ENCODE data around the gene UTF1.
"Not testable (repeated sequence)": the region's sequence is repeated elsewhere in the genome, so short reads cannot be mapped to it uniquely, and the experiment has no call there.

UTF1 gene

DNA sequence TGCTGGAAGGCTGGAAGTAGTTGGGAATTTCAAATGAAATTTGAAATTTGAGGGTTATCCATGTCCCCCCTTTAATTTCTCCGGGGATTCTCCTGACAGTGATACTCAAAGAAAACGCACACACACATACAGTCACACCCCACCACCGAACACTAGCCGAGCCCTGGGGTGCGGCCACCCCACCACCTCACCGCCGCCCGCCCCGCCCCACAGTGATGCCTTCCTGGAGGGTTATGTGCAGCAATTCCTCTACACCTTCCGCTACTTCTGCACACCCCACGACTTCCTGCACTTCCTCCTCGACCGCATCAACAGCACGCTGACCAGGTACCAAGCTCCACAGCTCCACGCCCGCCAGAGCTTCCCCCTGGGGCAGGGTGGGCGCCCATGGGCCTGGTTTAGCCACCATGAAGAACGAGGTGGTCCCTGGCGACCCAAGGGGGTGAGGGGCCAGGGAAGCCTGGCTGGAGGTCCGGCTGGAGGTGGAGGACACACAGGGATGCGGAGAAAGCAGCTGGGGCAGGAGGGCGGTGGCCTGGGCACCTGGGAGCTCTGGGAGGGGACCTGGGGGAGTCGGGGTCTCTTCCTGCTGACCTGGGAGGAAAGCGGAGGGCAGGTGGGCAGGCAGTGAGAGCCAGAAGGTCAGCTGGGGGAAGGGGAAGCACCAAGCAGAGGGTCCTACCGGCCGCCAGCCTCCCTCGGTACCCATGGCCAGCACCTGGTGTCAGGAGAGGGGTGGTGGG is 19.4 kb upstream of the UTF1 start:
- no peak for DNase-seq

DNA sequence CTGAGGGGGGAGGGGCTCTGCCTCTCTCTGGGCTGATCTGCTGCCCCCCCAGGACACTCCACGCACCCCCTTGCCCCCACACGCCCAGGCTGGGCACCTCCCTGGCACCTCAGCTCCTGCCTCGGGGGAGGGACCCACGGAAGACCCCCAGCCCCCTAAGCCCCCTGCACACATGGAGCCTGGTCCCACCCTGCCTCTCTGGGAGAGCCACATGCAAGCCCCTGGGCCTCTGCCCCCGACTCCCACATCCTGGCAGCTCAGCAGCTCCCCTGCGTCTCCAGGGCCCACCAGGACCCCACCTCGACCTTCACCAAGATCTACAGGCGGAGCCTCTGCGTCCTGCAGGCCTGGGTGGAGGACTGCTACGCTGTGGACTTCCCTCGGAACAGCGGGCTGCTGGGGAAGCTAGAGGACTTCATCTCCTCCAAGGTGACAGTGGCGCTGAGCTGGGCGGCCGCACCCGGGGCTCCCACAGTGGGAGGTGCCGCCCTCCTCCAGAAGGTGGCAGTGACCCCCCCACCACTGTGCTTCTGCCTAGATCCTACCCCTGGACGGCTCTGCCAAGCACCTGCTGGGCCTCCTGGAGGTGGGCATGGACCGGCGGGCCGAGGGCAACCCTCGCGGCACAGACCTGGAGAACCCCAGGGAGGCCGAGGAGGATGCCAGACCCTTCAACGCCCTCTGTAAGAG is 18.7 kb upstream of the UTF1 start:
- no peak for DNase-seq

DNA sequence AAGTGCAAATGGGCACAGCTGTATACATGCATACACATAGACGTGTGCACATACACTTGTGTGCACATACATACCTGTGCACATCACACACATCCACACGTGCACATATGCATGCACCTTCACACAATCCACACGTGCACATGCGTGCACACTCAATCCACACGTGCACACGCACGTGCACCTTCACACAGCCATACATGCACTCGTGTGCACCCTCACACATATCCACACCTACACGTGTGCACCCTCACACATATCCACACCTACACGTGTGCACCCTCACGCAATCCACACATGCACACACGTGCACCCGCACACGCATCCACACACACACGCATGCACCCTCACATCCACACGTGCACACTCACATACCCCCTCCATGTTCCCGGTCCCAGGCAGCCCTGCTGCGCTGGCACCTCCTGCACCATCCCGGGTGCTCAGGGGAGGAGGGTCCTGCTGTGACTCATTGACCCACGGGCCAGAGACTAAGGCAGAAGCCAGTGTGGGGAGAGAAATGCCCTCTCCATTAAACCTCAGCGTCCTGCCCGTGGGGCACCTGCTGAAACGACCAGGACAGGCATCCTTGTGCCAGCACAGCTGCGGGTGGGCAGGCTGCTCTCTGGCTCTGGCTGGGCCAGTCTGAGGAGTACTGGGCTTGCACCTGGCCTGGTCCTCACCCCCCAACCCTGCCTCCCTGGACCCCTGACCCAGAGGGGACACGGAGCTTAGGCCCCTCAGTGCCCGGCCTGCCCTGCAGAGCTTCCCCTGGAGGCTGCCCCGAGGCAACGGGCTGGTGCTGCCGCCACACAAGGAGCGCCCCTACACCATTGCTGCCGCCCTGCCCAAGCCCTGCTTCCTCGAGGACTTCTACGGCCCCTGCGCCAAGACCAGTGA is 17.8 kb upstream of the UTF1 start:
- no peak for DNase-seq

DNA sequence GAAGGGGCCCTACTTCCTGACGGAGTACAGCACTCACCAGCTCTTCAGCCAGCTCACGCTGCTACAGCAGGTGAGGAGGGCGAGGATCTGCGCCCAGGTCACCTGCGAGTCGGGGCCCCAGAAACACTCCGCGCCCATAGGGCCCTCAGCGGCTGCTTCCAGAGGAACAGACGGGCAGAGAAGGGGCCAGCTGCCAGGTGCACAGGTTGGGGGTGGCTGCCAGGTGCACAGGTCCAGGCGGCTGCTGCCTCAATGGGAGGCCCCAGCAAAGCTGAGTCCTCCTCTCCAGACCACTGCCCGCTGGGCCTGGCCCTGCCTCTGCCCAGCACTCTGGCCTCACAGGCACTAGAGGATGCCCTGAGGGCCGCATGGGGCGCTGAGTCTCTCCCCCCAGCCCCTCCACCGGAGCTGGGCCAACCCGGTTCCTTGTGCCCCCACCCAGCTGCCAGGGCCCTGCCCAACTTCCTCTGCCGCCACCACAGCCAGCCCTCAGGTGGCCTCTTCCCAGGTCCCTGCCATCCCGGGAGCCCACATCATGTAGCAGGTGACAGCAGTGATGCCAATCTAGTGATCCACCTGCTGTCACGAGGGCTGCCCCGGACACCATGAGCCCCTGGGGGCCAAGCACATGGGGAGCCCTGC is 17.0 kb upstream of the UTF1 start:
- DNase-seq = no peak

DNA sequence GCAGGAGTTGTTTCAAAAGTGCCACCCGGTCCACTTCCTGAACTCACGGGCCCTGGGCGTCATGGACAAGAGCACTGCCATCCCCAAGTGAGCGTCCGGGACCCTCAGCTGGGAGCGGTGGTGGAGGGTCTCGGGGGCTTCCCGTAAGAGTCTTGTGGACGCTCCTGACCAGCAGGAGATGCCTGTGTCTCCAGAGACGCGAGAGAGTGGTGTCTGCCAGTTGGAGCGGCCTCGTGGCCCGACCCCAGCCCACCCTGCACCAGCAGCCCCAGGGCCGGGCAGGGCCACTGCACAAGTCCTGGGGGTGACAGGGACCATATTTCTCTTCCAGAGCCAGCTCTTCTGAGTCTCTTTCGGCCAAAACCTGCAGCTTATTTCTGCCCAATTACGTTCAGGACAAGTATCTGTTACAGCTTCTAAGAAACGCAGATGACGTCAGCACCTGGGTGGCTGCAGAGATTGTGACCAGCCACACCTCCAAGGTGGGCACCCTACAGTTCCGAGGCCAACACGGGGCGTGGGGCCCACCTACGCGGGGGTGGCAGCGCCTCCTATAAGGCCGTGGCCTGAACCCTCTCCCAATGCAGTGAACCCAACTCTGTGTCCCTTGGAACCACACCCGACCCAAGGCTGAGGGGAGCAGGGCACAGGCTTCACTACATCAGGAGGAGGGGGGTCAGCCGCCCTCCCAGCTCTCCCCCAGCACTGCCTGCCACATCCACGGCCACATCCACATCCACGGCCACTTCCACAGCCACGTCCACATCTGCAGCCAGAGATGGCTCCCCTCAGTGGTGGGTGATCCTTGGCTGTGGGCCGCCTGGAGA is 16.2 kb upstream of the UTF1 start:
- no peak for DNase-seq

DNA sequence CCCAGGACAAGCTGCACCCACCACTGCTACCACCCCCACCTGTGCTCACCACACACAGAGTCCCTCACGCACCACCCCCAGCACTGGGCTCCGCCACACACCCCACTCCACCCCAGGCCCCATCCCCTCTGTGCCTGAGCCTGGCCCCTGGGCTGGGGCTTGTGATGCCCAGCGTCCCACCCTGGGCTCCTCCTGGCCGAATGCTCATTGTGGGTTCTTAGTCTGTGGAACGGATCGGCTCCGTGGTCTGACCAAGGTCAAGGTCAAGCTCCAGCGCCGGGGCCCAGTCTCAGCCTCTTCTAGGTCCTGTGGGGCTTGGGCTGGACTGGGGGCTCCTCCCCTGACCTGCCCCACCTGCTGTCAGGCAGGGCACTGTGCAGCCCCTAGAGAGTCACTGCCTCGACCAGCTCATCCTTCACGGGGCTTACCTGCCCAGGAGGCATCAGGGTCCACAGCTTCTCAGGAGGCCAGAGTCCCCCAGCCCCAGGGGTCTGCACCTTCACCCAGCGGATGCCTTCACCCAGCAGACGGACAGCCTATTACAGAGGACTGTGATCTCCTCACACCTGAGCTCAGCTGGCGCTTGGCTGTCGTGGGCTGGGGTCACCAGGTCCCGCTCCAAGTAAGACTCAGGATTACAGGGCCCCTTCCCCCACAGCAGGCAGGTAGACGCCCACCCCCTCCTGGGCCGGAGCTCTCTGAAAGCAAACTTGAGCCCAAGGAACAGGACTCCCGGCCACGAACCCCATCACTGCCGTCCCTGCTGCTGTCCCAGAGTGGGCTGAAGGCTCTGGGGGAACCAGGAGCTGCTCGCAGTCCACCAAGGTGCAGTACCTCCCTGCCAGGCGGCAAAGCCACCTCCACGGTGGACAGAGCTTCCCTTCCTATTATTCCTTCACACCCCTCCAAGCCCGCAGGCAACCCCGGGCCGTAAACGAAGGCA is 15.3 kb upstream of the UTF1 start:
- DNase-seq = no peak

DNA sequence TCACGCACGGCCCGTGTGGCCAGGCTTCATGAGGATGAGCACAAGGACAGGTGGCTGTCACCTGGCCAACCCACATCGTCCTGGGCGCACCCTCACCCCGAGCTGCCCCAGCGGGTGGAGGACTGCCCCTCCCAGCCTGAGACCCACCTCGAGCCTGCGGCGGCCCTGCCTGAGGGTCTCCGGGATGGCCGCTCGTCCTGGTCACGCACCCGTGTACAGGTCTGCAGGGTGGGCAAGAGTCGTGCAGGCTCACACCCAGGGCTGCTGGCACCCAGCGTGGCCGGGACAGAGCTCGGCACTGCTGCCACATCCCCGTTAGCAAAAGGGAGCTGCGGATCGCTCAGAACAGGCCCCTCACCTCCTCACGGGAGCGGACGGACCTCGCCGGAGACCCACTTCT is 14.4 kb upstream of the UTF1 start:
- DNase-seq = no peak

DNA sequence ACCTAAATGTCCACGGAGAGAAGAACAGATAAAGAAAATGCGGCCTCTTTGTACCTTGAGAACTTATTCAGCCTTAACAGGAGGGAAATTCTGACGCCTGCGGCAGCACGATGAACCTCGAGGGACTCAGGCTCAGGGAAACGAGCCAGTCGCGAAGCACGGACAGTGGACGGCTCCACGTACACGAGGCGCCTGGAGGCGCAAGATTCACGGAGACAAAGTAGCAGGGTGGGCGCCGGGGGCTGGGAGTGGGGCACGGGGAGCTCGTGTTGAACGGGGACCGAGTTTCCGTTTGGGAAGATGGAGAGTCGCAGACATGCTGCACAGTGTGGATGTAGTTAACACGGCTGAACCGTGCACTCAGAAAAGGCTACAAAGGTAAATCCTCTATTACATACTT is 13.2 kb upstream of the UTF1 start:
- DNase-seq = no peak

DNA sequence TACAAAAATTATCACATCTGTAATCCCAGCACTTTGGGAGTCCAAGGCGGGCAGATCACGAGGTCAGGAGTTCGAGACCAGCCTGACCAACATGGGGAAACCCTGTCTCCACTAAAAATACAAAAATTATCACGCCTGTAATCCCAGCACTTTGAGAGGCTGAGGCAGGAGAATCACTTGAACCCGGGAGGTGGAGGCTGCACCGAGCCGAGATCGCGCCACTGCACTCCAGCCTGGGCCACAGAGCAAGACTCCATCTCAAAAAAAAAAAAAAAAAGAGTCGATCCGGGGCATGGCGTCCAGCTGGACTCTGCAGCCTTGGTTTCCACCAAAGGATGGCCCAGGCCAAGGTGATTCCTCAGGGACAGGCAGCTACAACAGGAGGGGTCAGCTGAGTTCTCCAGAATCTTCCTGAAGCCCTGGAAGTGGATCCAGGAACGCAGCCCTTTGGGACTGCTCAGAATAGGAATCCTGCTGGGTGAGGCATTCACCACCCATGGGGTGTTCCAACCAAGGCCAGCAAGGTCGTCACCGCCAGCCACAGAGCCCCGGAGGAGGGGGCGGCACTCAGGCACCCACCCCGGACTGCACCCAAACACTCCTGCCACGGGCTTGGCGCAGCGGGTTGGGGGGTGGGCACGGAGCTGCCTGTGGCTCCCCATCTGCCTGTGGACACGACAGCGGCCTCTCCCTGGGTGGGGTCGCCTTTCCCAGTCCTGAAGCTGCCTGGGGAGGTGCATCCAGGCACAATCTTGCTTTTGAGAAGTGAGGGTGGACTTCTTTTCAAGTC is 12.0 kb upstream of the UTF1 start:
- no peak for DNase-seq

DNA sequence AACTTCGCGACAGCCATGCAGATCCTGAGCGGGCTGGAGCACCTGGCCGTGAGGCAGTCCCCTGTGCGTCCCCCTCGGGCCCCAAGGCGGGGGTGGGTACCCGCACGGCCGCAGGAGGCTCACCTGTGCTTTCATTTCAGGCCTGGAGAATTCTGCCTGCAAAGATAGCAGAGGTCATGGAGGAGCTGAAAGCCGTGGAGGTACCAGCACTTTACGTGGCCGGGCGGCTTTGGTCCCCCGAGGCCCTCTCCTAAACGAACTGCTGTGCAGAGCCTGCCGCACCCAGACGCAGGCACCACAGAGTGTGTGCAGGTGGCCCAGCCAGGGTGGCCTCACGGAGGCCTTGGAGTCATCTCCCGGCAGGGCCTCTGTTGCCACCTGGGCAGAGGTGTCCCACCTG is 11.1 kb upstream of the UTF1 start:
- DNase-seq = no peak

DNA sequence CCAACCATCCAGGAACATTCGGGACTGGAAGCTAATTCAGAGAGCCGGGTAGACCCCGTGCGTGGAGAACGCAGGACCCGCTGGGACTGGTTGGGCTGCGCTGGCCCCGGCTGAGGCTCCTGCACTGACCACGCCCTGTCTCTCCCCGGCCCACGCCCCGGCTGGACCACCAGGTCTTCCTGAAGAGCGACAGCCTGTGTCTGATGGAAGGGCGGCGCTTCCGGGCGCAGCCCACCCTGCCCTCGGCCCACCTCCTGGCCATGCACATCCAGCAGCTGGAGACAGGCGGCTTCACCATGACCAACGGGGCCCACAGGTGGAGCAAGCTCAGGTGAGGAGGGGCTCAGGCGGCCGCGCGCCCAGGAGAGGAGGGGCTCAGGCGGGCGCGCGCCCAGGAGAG is 10.2 kb upstream of the UTF1 start:
- no peak for DNase-seq

DNA sequence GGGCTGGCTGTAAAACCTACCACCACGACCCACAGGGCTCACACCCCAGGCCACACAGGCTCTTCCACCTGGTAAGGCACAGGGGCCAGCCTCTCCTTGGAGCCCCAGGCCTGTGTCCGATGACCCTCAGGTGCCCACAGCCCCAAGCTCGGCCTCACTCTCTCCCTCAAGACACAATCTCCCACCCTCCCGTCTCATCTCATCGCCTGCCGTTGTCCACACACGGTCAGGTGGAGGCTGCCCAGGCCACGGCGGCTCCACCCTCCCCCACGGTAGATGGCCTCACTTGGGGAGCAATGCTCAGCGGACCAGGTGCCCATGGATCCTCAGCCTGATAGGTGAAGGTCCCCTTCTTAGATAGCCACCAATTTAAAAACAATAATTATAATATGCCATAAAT is 8.7 kb upstream of the UTF1 start:
- no peak for DNase-seq

DNA sequence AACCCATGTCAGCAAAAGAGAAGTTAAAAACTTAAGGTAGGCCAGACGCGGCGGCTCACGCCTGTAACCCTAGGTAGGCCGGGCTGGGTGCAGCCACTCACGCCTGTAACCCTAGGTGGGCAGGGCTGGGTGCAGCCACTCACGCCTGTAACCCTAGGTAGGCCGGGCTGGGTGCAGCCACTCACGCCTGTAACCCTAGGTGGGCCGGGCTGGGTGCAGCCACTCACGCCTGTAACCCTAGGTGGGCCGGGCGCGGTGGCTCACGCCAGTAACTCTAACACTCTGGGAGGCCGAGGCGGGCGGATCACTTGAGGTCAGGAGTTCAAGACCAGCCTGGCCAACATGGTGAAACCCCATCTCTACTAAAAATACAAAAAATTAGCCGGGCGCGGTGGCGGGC is 8.3 kb upstream of the UTF1 start:
- not testable (repeated sequence) for DNase-seq

DNA sequence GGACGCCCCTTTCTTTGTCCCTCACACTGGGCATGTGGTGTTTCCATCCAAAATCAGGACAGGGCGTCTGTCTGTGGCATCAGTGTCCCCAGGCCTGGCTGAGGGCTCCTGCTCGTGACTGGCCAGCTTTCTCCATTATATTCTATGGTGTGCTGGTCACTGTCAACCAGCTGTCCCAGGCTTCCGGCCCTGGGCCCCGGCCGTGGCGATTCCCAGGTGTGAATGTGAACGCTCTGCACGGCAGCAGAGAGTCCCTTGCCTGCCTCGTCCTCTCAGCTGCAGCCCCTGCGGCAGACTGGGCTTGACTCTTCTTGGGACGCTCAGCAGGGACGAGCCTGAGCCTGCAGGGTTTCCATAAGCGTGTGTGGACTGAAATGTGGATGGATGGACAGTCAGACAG is 5.9 kb upstream of the UTF1 start:
- no peak for DNase-seq

DNA sequence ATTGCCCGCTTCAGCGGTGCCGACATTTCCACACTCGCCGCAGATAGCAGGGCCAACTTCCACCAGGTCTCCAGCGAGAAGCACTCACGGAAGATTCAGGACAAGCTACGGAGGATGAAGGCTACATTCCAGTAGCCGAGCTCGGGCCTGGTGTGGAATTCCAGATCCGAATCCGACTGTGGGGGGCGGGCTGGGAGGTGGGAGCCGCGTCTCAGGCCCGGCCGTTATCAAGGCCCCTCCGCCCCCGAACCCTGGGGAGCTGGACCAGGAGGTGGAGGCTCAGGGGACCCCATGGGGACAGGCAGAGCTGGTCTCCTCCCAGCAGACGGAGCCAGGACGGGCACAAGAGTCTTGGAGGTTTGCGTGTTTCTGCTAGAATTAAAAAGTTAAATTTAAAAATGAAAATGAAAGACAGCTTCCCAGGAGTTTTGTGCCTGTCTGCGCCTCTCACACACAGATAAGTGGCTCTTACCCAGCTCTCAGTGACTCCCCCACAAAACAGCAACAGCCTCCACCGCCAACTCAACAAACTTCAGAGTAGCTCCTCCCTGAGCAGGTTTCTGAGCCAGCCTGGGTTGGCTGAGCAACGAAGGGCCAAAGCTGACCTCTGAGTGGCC is 5.2 kb upstream of the UTF1 start:
- DNase-seq = no peak

DNA sequence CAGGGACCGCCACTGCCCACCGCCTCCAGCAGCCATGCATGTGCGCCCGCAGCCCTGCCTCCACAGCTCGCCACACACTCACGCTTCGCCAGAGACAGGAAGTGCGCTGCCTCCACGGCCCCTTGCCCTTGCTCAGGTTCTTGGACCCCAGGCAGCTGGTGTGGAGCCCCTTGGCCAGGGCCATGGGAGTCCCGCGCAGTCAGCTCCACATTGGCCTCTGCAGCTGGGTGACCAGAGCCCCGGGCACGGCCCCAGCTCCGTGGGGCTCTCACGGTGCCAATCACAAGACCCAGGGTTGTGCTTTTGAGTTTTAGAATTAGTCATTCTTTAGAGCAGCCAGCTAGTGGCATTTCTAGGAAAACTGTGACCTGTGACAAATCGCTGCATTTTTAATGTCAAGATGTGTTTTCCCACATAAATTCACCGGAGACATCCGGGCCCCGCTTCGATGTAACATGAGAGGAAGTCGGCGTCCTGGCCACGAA is 4.3 kb upstream of the UTF1 start:
- no peak for DNase-seq

DNA sequence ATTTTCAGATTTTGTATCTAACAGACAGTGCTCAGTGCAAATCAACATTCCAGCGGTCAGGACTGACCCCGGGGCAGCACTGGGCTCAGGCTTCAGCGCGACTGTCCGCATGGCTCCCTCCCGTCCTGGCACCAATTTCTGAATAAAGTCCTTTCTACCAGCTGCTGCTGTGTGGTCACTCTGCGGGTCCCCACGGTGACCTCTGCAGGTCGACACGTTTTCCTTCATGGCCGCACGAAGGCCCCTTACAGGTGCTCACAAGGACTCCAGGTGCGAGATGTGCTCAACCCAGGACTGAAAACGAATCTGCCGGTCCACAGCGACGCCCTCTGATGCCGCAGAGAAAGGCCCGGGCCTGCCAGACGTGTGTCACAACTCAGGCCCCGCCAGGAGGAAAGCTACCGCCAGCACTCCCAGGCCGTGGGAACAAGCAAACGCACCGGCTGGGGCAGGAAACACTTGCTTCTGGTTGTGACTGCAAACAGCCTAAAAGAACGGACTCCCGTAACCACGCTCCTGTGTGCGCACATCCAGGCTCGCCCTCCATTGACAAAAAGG is 3.7 kb upstream of the UTF1 start:
- no peak for DNase-seq

DNA sequence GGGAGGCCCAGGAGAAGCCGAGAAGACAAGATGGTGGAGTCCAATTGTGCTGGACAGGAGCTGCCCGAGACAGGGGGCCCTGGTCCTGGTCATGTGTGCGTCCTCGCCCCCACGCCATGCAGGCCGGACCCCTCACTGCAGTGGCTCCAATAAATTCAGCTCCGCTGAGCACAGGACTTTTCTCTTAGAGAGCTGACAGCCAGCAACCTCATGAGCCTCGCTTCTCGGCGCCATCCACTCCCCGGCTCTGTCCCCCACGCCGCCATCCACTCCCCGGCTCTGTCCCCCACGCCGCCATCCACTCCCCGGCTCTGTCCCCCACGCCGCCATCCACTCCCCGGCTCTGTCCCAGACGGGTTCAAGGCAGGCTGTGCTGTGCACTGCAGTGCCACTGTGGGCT is 2.8 kb upstream of the UTF1 start:
- DNase-seq = no peak

DNA sequence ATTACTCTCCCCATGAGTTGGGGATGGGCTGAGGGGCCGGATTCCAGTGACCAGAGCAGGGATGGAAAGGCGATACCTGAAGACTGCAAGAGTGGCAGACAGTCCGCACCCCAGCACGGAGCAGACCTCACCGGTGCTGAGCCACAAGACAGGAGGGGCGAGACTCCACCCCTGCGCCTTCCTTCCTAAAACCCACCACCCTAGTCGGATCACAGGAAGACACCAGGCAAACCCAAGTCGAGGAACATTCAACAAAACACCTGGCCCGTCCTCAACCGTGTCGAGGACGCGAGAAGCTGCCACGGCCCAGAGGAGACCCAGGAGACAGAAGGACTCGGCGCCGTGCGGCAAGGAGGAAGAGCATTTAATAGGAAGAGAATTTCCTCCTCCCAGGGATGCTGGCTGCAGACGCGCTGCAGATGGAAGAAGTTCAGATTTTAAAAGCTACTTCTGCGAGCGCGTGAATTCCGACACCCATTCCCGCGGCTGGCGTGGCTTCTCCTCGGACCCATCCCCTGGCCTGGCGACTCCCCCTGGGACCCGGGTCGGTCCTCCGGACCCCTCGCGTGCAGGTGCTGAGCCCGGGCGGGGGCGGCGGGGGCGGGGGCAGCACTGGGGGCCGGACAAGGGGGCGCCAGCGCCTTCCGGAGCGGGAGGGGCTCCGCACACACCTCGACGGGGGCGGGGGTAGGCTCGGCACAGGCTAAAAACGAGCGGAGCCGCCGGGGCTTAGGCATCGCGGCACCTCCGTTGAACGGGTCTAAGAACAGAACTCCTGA is 563 bp upstream of the UTF1 start:
- no peak for DNase-seq

Measured in NCI-H2227 treated with DMSO at 0.1 percent for 48 hours (cell line).